HepG2 (cell line): ENCODE measurements around the gene NDUFAF8. TPM values are rescaled to one million over a fixed set of nuclear protein-coding genes. Genes with fewer than 3 reads are reported as not detected.
A peak's percentile ranks its signal among the peaks of the same experiment; 100 is the strongest.

Experiments
- ATF7-NPFF ChIP-seq: sonication (generic); formaldehyde crosslinking; IDR thresholded peaks from 2 replicates; pipeline ENCODE4 v1.8.1; 2023; ENCODE audit warnings: mild to moderate bottlenecking, low read depth, missing genetic modification reagents, moderate library complexity
- BRCA1 ChIP-seq: sonication (generic); formaldehyde crosslinking; IDR thresholded peaks from 2 replicates; pipeline ENCODE4 v1.4.0; 2020; ENCODE audit warnings: missing genetic modification reagents
- GABPA ChIP-seq, 2 experiments: IDR thresholded peaks; 2 replicates each; pipeline ENCODE4 v1.6.1; 2011 to 2016; ENCODE audit warnings: low read depth in 2 of 2, low read length in 1 of 2, missing biosample characterization in 1 of 2, missing genetic modification characterization in 1 of 2
- HNF4A ChIP-seq: sonication (generic); formaldehyde crosslinking; IDR thresholded peaks from 2 replicates; pipeline ENCODE4 v1.4.0; 2020; ENCODE audit warnings: missing genetic modification reagents
- HOXA7 ChIP-seq: sonication (generic); formaldehyde crosslinking; IDR thresholded peaks from 2 replicates; pipeline ENCODE4 v1.8.1; 2022; ENCODE audit warnings: mild to moderate bottlenecking, missing genetic modification reagents, moderate library complexity
- MBD4 ChIP-seq: IDR thresholded peaks from 2 replicates; pipeline ENCODE4 v1.6.1; 2012; ENCODE audit warnings: low read length, inconsistent platforms, borderline replicate concordance
- NR1H2 ChIP-seq: sonication (generic); formaldehyde crosslinking; IDR thresholded peaks from 2 replicates; pipeline ENCODE4 v1.8.1; 2022; ENCODE audit warnings: low read depth, missing genetic modification reagents, borderline replicate concordance
- NR2F6 ChIP-seq, 2 experiments: IDR thresholded peaks; 2 replicates each; pipeline ENCODE4 v1.6.1; 2016; ENCODE audit warnings: antibody characterized with exemption in 1 of 2, mild to moderate bottlenecking in 1 of 2
- POLR2A ChIP-seq, 2 experiments: IDR thresholded peaks; 2 replicates each; pipeline ENCODE4 v1.6.1; 2011; ENCODE audit warnings: low read depth in 2 of 2, low read length in 2 of 2, mild to moderate bottlenecking in 1 of 2, moderate library complexity in 1 of 2; ENCODE audit not compliant: insufficient read depth in 1 of 2
- SMAD1 ChIP-seq: sonication (generic); formaldehyde crosslinking; IDR thresholded peaks from 2 replicates; pipeline ENCODE4 v1.4.0; 2020; ENCODE audit warnings: missing genetic modification reagents, low read depth, mild to moderate bottlenecking, borderline replicate concordance
- SP1 ChIP-seq, 2 experiments: fragments of 450-650 bp in 1 of 2; sonication (generic) in 1 of 2; formaldehyde crosslinking in 1 of 2; IDR thresholded peaks; 2 replicates each; pipeline versions ENCODE4 v1.4.0 to v1.6.1; 2016 to 2020; ENCODE audit warnings: missing genetic modification reagents in 1 of 2
- SUZ12 ChIP-seq: fragments of 150-350 bp; IDR thresholded peaks from 2 replicates; pipeline ENCODE4 v1.6.1; 2014; ENCODE audit warnings: low read depth, low read length
- TBX3 ChIP-seq: fragments of 450-650 bp; IDR thresholded peaks from 2 replicates; pipeline ENCODE4 v1.6.1; 2017; ENCODE audit warnings: antibody characterized with exemption, mild to moderate bottlenecking, inconsistent platforms, borderline replicate concordance
- ZBTB38 ChIP-seq: sonication (generic); formaldehyde crosslinking; IDR thresholded peaks from 2 replicates; pipeline ENCODE4 v1.5.1; 2020; ENCODE audit warnings: mild to moderate bottlenecking, missing genetic modification reagents
- ZNF740 ChIP-seq: sonication (generic); formaldehyde crosslinking; IDR thresholded peaks from 2 replicates; pipeline ENCODE4 v1.4.0; 2020; ENCODE audit warnings: missing genetic modification reagents
- ZNF770 ChIP-seq: sonication (generic); formaldehyde crosslinking; IDR thresholded peaks from 2 replicates; pipeline ENCODE4 v1.5.0; 2020; ENCODE audit warnings: mild to moderate bottlenecking, missing genetic modification reagents
- ZNF775 ChIP-seq: sonication (generic); formaldehyde crosslinking; IDR thresholded peaks from 2 replicates; pipeline ENCODE4 v1.4.0; 2020; ENCODE audit warnings: missing genetic modification reagents, mild to moderate bottlenecking, moderate library complexity, borderline replicate concordance
- ZSCAN9 ChIP-seq: IDR thresholded peaks from 2 replicates; pipeline ENCODE4 v1.6.1; 2016; ENCODE audit warnings: borderline replicate concordance
- polyA plus RNA-seq, 8 experiments: library from polyadenylated mRNA; depleted of rRNA in 3 of 8; stranded (reverse) in 7 of 8; unstranded in 1 of 8; fragments of >200 nt; fragmentation: Illumina TruSeq in 4 of 8; extraction: Trizol in 4 of 8; gene quantifications; 2 replicates each; pipeline versions ENCODE4 v1.2.1 to v1.2.3, GENCODE V29; 2011 to 2016; ENCODE audit warnings: low read depth in 4 of 8, missing spikeins in 1 of 8, mixed read lengths in 1 of 8; ENCODE audit not compliant: insufficient read depth in 1 of 8
- total RNA-seq, 5 experiments: library from RNA; depleted of rRNA; stranded (reverse); fragments of >200 nt; fragmentation: Illumina TruSeq; extraction: Trizol; gene quantifications; 2 replicates each; pipeline ENCODE4 v1.2.3, GENCODE V29; 2016; ENCODE audit warnings: low read depth in 1 of 5
- TF ChIP-seq, protein P1 (sequence below): sonication (generic); formaldehyde crosslinking; IDR thresholded peaks from 2 replicates; pipeline ENCODE4 v1.4.0; 2020; ENCODE audit warnings: mild to moderate bottlenecking, low read depth, missing genetic modification reagents
- TF ChIP-seq, protein P2 (sequence below): sonication (generic); IDR thresholded peaks from 2 replicates; pipeline ENCODE4 v1.6.1; 2016; ENCODE audit warnings: low read depth, borderline replicate concordance
- TF ChIP-seq, protein P3 (sequence below): sonication (generic); formaldehyde crosslinking; IDR thresholded peaks from 2 replicates; pipeline ENCODE4 v1.4.0; 2020; ENCODE audit warnings: missing genetic modification reagents

NDUFAF8 gene
- total and polyA plus RNA-seq, 2 of the 13 experiments (the other 11 are each of a cell fraction or from before 2014, with no cell fraction given): 75.6 to 233 TPM

DNA sequence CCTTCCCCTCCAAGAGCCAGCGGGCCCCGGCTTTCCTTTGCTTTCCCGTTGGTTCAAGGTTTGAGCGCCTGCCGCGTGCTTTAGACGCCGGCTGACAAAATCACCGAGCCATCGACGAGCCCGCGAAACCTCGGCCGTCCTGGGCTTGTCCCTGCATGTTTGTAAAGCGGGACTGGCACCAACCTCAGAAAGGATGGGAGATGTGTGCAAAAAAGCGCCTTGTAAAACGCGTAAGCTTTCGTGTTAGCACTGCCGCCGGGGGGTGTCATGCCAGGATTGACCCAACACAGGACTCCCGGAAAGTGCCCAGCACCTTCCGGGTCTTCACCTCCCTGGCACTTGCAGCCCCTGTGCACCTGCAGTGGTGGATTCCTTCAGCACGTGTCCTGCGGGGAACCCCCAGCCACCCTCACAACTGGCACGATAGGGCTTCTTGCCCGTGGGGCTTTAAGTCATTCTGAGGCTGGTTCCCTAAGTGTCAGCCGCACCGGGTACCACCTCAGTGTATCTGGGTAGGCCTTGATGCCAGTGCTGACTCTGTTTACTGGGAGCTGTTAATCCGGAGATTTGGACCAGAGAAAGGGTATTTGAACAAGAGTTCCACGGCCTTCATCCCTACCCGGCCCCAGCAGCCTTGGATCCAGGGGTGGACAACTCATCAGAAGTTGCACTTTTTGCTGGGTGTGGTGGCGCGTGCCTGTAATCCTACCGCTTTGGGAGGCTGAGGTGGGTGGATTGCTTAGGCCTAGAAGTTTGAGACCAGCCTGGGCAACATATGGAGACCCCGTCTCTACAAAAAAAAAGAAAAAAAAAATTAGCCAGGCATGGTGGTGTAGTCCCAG, 817 bp downstream of the NDUFAF8 start (continued):
- TF ChIP-seq HOXA7 (CRISPR knock-in tag): no peak
- TF ChIP-seq HNF4A: no peak
- no peak; the same call in 1 of the 2 replicates for TF ChIP-seq NR1H2
- TF ChIP-seq ZNF740 (CRISPR knock-in tag): no peak
- no peak for TF ChIP-seq BRCA1 (CRISPR knock-in tag)
- TF ChIP-seq ZNF775 (CRISPR knock-in tag): no peak
- TF ChIP-seq, protein P1, sequence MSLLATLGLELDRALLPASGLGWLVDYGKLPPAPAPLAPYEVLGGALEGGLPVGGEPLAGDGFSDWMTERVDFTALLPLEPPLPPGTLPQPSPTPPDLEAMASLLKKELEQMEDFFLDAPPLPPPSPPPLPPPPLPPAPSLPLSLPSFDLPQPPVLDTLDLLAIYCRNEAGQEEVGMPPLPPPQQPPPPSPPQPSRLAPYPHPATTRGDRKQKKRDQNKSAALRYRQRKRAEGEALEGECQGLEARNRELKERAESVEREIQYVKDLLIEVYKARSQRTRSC (CRISPR knock-in tag): 0 out of 2 replicates have a peak, but pooled peaks have one; percentile 33
- no peak for TF ChIP-seq SMAD1 (CRISPR knock-in tag)
- no peak for TF ChIP-seq SP1 (IDR thresholded peaks at IDR 0.05)
- TF ChIP-seq SP1 (CRISPR knock-in tag; IDR thresholded peaks at IDR 0.05): 0 out of 2 replicates have a peak, but pooled peaks have one; percentile 4
- no peak; the same call in 1 of the 2 replicates for TF ChIP-seq ZNF770 (CRISPR knock-in tag)
- no peak for TF ChIP-seq ZBTB38 (CRISPR knock-in tag)
- TF ChIP-seq, protein P2, sequence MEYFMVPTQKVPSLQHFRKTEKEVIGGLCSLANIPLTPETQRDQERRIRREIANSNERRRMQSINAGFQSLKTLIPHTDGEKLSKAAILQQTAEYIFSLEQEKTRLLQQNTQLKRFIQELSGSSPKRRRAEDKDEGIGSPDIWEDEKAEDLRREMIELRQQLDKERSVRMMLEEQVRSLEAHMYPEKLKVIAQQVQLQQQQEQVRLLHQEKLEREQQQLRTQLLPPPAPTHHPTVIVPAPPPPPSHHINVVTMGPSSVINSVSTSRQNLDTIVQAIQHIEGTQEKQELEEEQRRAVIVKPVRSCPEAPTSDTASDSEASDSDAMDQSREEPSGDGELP: no peak
- TF ChIP-seq, protein P3, sequence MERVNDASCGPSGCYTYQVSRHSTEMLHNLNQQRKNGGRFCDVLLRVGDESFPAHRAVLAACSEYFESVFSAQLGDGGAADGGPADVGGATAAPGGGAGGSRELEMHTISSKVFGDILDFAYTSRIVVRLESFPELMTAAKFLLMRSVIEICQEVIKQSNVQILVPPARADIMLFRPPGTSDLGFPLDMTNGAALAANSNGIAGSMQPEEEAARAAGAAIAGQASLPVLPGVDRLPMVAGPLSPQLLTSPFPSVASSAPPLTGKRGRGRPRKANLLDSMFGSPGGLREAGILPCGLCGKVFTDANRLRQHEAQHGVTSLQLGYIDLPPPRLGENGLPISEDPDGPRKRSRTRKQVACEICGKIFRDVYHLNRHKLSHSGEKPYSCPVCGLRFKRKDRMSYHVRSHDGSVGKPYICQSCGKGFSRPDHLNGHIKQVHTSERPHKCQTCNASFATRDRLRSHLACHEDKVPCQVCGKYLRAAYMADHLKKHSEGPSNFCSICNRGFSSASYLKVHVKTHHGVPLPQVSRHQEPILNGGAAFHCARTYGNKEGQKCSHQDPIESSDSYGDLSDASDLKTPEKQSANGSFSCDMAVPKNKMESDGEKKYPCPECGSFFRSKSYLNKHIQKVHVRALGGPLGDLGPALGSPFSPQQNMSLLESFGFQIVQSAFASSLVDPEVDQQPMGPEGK (CRISPR knock-in tag): peak; percentile 23; the same call in 1 of the 2 replicates
- peak; percentile 50; the same call in 1 of the 2 replicates for TF ChIP-seq ATF7-NPFF (CRISPR knock-in tag)
- TF ChIP-seq MBD4: no peak
- no peak for TF ChIP-seq ZSCAN9 (CRISPR knock-in tag)
- TF ChIP-seq SUZ12: no peak
- TF ChIP-seq POLR2A (IDR thresholded peaks at IDR 0.05; ENCODE audit: insufficient read depth in 1 of 2, low read depth in 2 of 2, low read length in 2 of 2): 0 out of 4 replicates have a peak, but pooled peaks of 1 of the 2 experiments have one; percentile 22
- peak; percentile 17; the same call in 1 of the 2 replicates for TF ChIP-seq GABPA (IDR thresholded peaks at IDR 0.05; ENCODE audit: low read depth, low read length)
- no peak for TF ChIP-seq GABPA (CRISPR knock-in tag; IDR thresholded peaks at IDR 0.05; ENCODE audit: low read depth)
- no peak for TF ChIP-seq NR2F6 (IDR thresholded peaks at IDR 0.05)
- no peak for TF ChIP-seq NR2F6 (CRISPR knock-in tag; IDR thresholded peaks at IDR 0.05)
- no peak for TF ChIP-seq TBX3
